Stimulated activated CD8-positive, alpha-beta memory T cell treated with anti-CD3 and anti-CD28 coated beads, Interleukin-15, amount 100 ng/mL, for 24 hours (primary cell): Measurements from ENCODE around the gene SMYD3.
"Not testable (repeated sequence)": the region's sequence is repeated elsewhere in the genome, so short reads cannot be mapped to it uniquely, and the experiment has no call there.

Experiments
- DNase-seq: peaks from one replicate; pipeline ENCODE4 v3.0.0-alpha.2; 2020; ENCODE audit warnings: low read depth

The SMYD3 gene

GRCh38 chr1:245768596-245768995 is 738.5 kb downstream of the SMYD3 start:
- DNase-seq = no peak

DNA sequence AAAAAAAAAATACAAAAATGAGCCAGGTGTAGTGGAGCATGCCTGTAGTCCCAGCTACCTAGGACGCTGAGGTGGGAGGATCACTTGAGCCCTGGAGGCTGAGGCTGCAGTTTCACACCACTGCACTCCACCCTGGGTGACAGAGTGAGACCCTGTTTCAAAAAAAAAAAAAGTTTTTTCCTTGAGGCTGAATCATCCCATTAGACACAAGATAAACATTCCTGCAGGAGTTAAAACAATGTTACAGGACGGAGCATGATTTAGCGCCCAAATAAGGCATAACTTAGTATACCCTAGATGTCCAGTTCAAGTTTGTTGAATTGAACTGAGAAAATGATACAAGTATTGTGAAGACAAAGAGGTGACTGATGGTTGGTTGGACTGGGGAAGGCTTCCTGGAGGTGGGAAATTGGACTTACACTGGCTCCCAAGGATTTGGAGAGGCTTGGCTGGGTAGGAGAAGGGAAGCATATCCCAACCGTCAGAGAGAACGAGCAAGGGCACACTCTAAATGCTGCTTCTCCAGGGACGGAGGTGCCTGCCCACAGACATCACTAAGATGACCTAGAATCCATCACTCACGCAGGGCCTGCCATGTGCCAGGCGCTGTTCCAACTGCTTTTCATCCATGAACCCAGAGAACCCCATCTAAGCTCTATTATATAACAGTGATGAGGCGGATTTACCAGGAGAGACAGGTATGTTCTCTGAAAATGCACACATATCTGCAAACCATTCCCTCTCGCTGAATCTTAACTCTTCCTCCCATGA is 741.7 kb downstream of the SMYD3 start:
- DNase-seq = no peak

- DNase-seq = no peak
These were observed 743.2 kb downstream of the SMYD3 start for GRCh38 chr1:245763873-245764331.

GRCh38 chr1:245762396-245762910 is 744.6 kb downstream of the SMYD3 start:
- no peak for DNase-seq

GRCh38 chr1:245760301-245760700 is 746.8 kb downstream of the SMYD3 start:
- DNase-seq = no peak

GRCh38 chr1:245754463-245754961 is 752.6 kb downstream of the SMYD3 start:
- DNase-seq = no peak

DNA sequence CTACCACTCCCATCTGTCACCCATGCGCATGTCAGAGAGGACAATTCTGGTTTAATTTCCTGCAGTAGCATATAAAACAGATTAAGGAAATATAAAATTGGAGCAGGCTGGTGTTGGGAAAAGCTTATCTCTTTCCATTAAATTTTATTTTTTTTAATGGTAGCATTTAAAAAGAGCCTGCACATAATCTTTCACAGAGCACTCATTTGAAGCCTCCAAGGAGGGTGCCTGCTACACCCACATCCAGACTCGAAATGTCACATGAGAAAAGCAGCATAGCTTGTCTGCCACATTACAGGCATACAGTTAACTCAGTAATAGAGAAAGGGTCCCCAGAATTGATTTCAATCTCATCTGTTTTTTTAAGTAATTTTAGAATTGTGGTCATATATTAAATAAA is 753.3 kb downstream of the SMYD3 start:
- DNase-seq = no peak

DNA sequence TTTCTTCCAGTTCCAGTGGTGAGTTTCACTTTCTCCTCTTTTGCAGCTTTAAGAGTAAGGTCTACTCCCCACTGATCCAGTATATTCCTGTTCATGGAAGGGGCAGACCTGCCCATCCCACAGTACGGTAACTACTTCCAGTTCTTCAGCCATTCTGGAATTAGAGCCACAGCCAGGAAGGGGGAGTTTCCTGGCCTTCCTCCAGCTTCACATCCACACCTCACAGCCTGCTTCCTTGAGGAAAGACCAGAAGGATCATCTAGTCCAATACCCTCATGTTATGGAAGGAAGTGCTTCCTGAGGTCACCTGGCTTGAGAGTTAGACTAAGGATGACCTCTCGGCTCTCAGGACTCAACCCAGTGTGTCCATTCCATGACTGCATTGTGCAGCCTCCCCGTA is 754.5 kb downstream of the SMYD3 start:
- DNase-seq = no peak

DNA sequence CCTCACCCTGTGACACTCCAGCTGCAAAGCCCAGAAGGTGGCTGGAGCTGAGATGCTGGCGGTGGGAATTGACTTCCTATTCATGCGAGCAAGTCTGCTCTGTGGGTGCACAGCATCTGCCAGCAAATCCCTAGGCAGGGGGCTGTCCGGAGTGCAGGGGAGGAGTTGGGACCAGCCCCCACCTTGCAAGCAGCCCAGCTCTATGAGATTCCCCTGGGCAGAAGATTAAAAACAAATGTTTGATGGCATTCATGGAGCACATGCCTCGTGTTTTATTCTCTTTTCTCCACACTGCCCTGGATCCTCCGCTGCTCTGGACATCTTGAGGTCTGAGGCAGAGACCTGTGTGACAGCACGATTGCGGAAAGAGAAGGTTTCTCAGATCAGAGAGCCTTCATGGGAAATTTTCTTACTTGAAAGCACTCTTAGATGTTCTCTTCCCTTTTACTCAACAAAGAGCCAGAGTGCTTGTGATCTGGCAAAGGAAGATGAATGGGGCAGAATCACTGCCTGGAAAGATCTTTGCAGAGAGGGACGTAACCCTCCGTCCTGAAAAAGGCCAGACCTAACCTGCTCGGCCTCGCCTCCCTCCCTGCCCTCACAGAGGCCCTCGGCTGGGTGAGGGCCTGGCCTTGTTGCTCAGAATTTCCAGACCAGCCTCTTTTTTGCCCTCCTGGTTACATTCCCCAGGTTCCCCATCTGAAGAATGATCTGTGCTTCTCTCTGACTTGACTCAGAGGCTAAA is 755.2 kb downstream of the SMYD3 start:
- DNase-seq = no peak

GRCh38 chr1:245751116-245751515 is 756.0 kb downstream of the SMYD3 start:
- no peak for DNase-seq

GRCh38 chr1:245750261-245750660 is 756.8 kb downstream of the SMYD3 start:
- DNase-seq = no peak

DNA sequence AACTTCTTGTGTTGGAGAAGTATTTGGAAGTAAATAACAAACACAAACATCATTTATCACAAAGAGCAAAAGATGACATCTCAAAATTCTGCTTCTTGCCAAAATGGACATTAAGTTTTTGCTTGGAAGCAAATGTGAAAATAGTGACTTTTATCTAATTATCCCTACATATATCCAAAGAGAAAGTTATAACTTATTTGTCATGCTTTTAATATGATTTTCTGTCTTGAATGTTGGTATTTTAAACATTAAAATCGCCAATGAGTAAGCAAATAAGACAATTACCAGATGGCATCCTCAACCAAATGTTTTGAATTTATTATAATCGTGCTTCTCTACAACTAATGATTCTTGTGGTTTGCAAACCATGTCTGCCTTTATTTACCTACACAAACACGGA is 758.0 kb downstream of the SMYD3 start:
- DNase-seq = no peak

DNA sequence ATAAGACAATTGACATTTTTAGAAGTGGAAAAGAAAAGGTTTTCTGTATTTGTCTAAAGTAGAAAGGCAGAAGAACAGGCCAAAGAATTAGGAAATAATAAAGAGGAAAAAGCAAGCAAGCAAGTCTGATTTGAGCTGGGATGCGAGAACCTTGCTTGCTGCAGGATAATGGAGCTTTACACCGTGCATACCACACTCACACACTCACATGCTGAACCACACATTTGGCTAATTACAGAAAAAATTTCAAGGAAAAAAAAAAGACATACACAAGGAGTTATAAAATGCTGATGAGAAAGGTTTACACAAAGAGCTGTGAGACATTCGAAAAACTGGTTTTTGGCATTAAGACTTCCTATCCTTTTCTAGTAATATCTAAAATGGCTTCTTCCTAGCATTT is 758.4 kb downstream of the SMYD3 start:
- DNase-seq = no peak

DNA sequence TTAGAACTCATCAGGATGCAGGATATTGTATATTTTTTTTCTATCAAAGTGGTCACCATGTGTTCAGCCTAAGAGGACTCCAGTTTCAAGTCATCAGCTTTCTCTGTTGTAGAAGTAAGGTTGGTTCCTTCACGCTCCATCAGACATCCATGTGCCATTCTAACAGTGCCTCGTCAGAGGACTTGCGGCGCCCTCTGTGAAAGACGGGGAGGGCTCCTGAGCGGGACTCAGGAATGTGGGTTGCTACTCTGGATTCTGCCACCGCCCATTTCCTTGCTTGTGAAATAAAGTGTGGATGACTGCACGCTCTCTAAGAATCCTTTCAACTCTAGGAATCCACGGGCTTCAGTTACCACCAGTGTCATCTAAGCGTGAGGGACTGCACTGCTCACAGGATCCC is 758.8 kb downstream of the SMYD3 start:
- no peak for DNase-seq

GRCh38 chr1:245742896-245743295 is 764.2 kb downstream of the SMYD3 start:
- DNase-seq = no peak

GRCh38 chr1:245740336-245740735 is 766.7 kb downstream of the SMYD3 start:
- DNase-seq = not testable (repeated sequence)

DNA sequence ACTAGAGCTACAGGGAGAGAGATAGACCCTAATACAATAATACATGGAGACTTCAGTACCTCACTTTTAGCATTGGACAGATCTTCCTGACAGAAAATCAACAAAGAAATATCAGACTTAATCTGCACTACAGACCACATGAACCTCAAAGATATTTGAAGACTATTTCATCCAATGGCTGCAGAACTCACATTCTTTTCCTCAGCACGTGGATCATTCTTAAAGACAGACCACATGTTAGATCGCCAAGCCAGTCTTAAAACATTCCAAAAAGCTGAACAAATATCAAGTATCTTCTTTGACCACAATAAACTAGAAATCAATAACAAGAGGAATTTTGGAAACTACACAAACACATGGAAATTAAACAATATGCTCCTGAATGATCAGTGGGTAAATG is 776.3 kb downstream of the SMYD3 start:
- DNase-seq = no peak

- DNase-seq = not testable (repeated sequence)
These were observed 779.0 kb downstream of the SMYD3 start for GRCh38 chr1:245728035-245728434.

DNA sequence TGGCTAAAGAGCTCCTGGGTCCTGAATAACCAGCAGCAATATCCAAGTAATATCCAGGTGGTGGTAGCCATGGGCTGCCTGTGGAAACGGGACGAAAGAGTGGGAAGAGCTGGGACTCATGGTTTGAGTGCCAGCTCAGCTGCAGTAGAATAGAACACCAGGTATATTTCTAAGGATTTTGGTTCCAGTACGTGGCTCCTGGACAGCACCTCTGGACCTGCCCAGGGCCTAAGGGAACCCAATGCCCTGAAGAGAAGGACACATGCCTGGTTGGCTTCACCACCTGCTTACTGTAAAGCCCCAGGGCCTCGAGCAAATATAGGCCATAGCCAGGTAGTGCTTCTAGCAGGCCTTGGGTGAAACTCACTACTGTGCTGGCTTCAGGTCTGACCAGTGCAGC is 785.6 kb downstream of the SMYD3 start:
- no peak for DNase-seq

DNA sequence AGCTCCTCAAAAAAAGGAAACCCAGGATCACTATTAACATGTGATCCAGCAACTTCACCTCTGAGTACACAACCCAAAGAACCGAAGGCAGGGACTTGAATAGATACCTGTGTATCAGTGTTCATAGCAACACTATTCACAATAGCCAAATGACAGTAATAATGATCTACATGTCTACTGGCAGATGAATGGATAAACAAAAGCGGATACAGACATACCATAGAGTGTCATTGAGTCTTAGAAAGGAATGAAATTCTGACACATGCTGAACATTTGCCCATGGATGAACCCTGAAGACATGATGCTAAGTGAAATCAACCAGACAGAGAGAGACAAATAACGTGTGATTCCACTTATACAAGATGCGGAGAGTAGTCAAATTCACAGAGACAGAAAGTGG is 788.1 kb downstream of the SMYD3 start:
- DNase-seq = no peak

DNA sequence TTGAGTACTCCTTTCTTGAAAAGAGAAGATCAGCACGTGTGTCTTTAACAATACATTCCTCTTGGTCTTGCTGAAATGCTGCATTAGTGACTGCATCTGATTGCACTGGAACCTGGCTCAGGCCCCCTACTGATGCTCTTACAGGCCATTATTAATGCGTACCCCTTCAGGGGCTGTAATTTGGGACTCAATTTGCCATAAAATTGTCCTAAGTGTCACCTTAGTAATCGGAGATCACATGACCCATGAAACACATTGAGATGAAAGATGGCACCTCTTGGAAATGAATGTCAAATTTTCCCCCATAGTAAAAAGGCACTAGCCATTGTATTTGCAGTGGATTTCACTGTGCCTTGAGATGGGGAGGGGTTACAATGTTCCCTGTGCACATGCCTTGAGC is 789.0 kb downstream of the SMYD3 start:
- DNase-seq = no peak

GRCh38 chr1:245717611-245718010 is 789.5 kb downstream of the SMYD3 start:
- no peak for DNase-seq

GRCh38 chr1:245716561-245716960 is 790.5 kb downstream of the SMYD3 start:
- no peak for DNase-seq
